ENCODE data around the gene PHF23.

DNA sequence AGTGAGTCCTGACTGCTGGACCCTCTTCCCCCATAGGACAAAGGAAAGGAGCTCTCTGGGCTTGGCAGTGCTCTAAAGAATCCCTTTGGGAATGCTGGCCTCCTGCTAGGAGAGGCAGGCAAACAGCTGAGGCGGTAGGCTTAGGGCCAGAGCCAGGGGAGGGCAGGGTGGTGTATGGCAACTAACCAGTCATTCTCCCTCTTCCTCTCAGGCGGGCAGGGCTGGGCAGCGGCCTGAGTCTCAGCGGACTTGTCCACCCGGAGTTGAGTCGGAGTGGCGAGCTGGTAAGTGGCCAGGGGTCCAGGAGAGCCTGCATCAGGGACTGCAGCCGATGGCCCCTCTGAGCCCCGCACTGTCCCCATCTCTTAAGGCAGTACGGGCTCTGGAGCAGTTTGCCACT, 15.1 kb downstream of the PHF23 start:
- TF ChIP-seq, protein P1, sequence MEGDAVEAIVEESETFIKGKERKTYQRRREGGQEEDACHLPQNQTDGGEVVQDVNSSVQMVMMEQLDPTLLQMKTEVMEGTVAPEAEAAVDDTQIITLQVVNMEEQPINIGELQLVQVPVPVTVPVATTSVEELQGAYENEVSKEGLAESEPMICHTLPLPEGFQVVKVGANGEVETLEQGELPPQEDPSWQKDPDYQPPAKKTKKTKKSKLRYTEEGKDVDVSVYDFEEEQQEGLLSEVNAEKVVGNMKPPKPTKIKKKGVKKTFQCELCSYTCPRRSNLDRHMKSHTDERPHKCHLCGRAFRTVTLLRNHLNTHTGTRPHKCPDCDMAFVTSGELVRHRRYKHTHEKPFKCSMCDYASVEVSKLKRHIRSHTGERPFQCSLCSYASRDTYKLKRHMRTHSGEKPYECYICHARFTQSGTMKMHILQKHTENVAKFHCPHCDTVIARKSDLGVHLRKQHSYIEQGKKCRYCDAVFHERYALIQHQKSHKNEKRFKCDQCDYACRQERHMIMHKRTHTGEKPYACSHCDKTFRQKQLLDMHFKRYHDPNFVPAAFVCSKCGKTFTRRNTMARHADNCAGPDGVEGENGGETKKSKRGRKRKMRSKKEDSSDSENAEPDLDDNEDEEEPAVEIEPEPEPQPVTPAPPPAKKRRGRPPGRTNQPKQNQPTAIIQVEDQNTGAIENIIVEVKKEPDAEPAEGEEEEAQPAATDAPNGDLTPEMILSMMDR (IDR thresholded peaks at IDR 0.05), result no peak
- TF ChIP-seq ZFX (IDR thresholded peaks at IDR 0.05; ENCODE audit: borderline replicate concordance), result no peak

Measured in 22Rv1 (cell line).